DOHH2 (cell line): ENCODE measurements around the gene OR1L4.

Source experiments
- H3F3A ChIP-seq: fragments of 200-600 bp; sonication (generic), shearing (Covaris generic); 2 replicates; pipeline ENCODE4 v1.6.0; 2016; ENCODE audit warnings: antibody characterized with exemption, mild to moderate bottlenecking; ENCODE audit not compliant: control insufficient read depth, insufficient read depth
- H3K27ac ChIP-seq: fragments of 200-600 bp; sonication (generic); 2 replicates; pipeline ENCODE4 v1.5.1; 2014; ENCODE audit warnings: low read depth, mild to moderate bottlenecking, low read length, moderate library complexity
- H3K27me3 ChIP-seq: fragments of 200-600 bp; sonication (generic); 2 replicates; pipeline ENCODE4 v1.6.1; 2014; ENCODE audit warnings: mild to moderate bottlenecking, low read length, mixed read lengths; ENCODE audit not compliant: control insufficient read depth
- H3K36me3 ChIP-seq: fragments of 200-600 bp; sonication (generic); 2 replicates; pipeline ENCODE4 v1.6.1; 2014; ENCODE audit warnings: mild to moderate bottlenecking, low read length, moderate library complexity, mixed read lengths; ENCODE audit not compliant: control insufficient read depth
- H3K4me1 ChIP-seq: fragments of 200-600 bp; sonication (generic); 2 replicates; pipeline ENCODE4 v1.6.1; 2014; ENCODE audit warnings: mild to moderate bottlenecking, low read length, mixed read lengths; ENCODE audit not compliant: control insufficient read depth
- H3K4me2 ChIP-seq: fragments of 200-600 bp; sonication (generic); 2 replicates; pipeline ENCODE4 v1.6.0; 2014; ENCODE audit warnings: mild to moderate bottlenecking, low read length, moderate library complexity
- H3K4me3 ChIP-seq: fragments of 200-600 bp; sonication (generic); 2 replicates; pipeline ENCODE4 v1.5.1; 2014; ENCODE audit warnings: mild to moderate bottlenecking, low read length, mixed read lengths
- H3K79me2 ChIP-seq: fragments of 200-600 bp; sonication (generic); 2 replicates; pipeline ENCODE4 v1.6.1; 2014; ENCODE audit warnings: mild to moderate bottlenecking, low read length, mixed read lengths; ENCODE audit not compliant: control insufficient read depth
- H3K9me2 ChIP-seq: fragments of 200-600 bp; sonication (generic); replicated peaks from 2 replicates; pipeline ENCODE4 v1.6.1; 2014; ENCODE audit warnings: mild to moderate bottlenecking, low read length, mixed read lengths; ENCODE audit not compliant: control insufficient read depth
- H3K9me3 ChIP-seq: fragments of 200-600 bp; sonication (generic); 2 replicates; pipeline ENCODE4 v1.6.1; 2014; ENCODE audit warnings: antibody characterized with exemption, low read length, mixed read lengths; ENCODE audit not compliant: control insufficient read depth, insufficient read depth
- H4K20me1 ChIP-seq: fragments of 200-600 bp; sonication (generic); 2 replicates; pipeline ENCODE4 v1.6.0; 2014; ENCODE audit warnings: low read depth, mild to moderate bottlenecking, antibody characterized with exemption, low read length, moderate library complexity; ENCODE audit not compliant: control insufficient read depth, insufficient read depth
- EZH2phosphoT487 ChIP-seq: fragments of 200-600 bp; sonication (generic); IDR thresholded peaks from 2 replicates; pipeline ENCODE4 v1.6.1; 2017; ENCODE audit warnings: borderline replicate concordance, mild to moderate bottlenecking, antibody characterized with exemption, low read length, moderate library complexity, mixed read lengths
- TF ChIP-seq, protein P1 (sequence below): fragments of 200-600 bp; sonication (generic); IDR thresholded peaks from one replicate; pipeline ENCODE4 v1.5.1; 2014; ENCODE audit warnings: antibody characterized with exemption, mild to moderate bottlenecking, low read depth, low read length; ENCODE audit not compliant: poor library complexity, severe bottlenecking

Gene OR1L4

DNA sequence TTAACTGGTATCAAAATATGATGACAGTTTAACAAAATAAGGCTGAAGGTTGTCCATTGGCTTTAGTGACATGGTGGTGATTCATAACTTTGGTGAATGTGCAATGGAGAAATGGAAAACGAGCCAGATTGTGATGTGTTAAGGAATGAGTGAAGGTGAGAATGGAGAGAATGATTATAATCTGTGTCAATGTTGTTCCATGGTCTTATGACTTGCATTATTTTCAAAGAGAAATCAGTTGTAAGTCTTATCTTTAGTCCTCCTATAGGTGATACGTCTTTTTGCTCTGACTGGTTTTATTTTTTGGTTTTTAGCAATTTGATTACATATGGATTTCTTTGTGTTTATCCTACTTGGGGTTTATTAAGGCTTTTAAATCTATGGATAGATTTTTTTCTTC lies 31.0 kb downstream of the OR1L4 start:
- Histone ChIP-seq H3K36me3 (no peaks in the 10 kb centered on the region), H3K4me1 (no peaks in the 10 kb centered on the region), H3K79me2 (no peaks in the 10 kb centered on the region), H3K4me2 (no peak overlapping the region), H3K9me3 (peaks cover 4% of the 10 kb centered on the region; the same call in 1 of the 2 replicates), H3F3A (no peaks in the 10 kb centered on the region), H3K27me3 (no peaks in the 10 kb centered on the region; the same call in 1 of the 2 replicates), H3K27ac (no peak overlapping the region), H3K4me3 (no peak overlapping the region), H3K9me2 (no peaks in the 10 kb centered on the region), H4K20me1 (no peaks in the 10 kb centered on the region)
- TF ChIP-seq, protein P1, sequence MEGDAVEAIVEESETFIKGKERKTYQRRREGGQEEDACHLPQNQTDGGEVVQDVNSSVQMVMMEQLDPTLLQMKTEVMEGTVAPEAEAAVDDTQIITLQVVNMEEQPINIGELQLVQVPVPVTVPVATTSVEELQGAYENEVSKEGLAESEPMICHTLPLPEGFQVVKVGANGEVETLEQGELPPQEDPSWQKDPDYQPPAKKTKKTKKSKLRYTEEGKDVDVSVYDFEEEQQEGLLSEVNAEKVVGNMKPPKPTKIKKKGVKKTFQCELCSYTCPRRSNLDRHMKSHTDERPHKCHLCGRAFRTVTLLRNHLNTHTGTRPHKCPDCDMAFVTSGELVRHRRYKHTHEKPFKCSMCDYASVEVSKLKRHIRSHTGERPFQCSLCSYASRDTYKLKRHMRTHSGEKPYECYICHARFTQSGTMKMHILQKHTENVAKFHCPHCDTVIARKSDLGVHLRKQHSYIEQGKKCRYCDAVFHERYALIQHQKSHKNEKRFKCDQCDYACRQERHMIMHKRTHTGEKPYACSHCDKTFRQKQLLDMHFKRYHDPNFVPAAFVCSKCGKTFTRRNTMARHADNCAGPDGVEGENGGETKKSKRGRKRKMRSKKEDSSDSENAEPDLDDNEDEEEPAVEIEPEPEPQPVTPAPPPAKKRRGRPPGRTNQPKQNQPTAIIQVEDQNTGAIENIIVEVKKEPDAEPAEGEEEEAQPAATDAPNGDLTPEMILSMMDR, result no peak
- no peak for TF ChIP-seq EZH2phosphoT487

DNA sequence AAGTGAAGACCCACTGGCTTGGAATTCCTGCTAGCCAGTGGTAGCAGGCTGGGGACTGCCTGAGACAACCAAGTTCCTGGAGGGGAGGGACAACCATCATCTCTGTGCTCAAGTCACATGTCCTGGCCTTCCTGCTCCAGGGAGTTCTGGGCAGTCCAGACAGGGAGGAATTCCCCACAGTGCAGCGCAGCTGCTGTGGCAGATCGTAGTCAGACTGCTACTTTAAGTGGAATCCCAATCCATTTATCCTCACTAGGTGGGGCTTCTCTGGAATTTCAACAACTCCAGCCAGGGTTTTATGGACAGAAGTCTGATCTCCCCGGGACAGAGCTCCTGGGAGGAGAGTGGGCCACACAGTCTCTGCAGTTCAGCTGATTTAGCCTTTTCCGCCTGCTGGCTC lies 44.0 kb downstream of the OR1L4 start:
- Histone ChIP-seq H3F3A (no peaks in the 10 kb centered on the region), H3K9me3 (no peaks in the 10 kb centered on the region), H3K27me3 (no peaks in the 10 kb centered on the region), H3K4me1 (no peaks in the 10 kb centered on the region), H3K9me2 (no peaks in the 10 kb centered on the region), H4K20me1 (no peaks in the 10 kb centered on the region), H3K36me3 (no peaks in the 10 kb centered on the region), H3K4me2 (no peak overlapping the region), H3K27ac (no peak overlapping the region), H3K79me2 (no peaks in the 10 kb centered on the region), H3K4me3 (no peak overlapping the region)
- TF ChIP-seq EZH2phosphoT487, result no peak
- TF ChIP-seq, protein P1, result no peak
